Upper lobe of right lung (tissue), 1 donor: ENCODE data around the gene AUH. TPM values are rescaled to one million over a fixed set of nuclear protein-coding genes. Genes with fewer than 3 reads are reported as not detected.
A peak's percentile ranks its signal among the peaks of the same experiment; 100 is the strongest.

ENCODE experiments used
- ATAC-seq: fragments of 200-7000 bp; cut with Tn5 transposase; one replicate; pipeline ENCODE4 v1.9.1; 2020; ENCODE audit warnings: mild to moderate bottlenecking, moderate library complexity
- DNase-seq: peaks from one replicate; pipeline ENCODE4 v3.0.0-alpha.2; 2020
- H3K27ac ChIP-seq: fragments of 200-600 bp; one replicate; pipeline ENCODE4 v1.8.0; 2022
- H3K27me3 ChIP-seq: fragments of 200-600 bp; one replicate; pipeline ENCODE4 v1.8.0; 2022; ENCODE audit warnings: mild to moderate bottlenecking
- H3K36me3 ChIP-seq: fragments of 200-600 bp; one replicate; pipeline ENCODE4 v1.8.0; 2022
- H3K4me1 ChIP-seq: fragments of 200-600 bp; one replicate; pipeline ENCODE4 v1.8.0; 2022
- H3K4me3 ChIP-seq: fragments of 200-600 bp; one replicate; pipeline ENCODE4 v1.8.0; 2022; ENCODE audit warnings: mild to moderate bottlenecking
- H3K9me3 ChIP-seq: fragments of 200-600 bp; one replicate; pipeline ENCODE4 v1.8.0; 2022
- CTCF ChIP-seq: fragments of 200-600 bp; IDR thresholded peaks from one replicate; pipeline ENCODE4 v1.8.0; 2022; ENCODE audit warnings: antibody characterized with exemption
- intact Hi-C: fragments of 100-400 bp; cut with DNase I; formaldehyde crosslinking; loops from one replicate; pipeline ENCODE4 v1.11.0; 2022
- total RNA-seq: library from RNA; stranded (reverse); fragmentation: NEBNext Ultra II Directional; extraction: Animal tissue kit (Norgen Biotek cat#: 25700); gene quantifications from one replicate; pipeline ENCODE4 v1.2.1, GENCODE V29; 2021
- donor health status: DM: no; HTN: yes; CAD: no; lungs with severe emphysema.

The AUH gene
- total RNA-seq, 1 donor from 2014 or later: 18.6 TPM

GRCh38 chr9:91187311-91187964 lies 174.3 kb downstream of the AUH start:
- H3K27ac ChIP-seq: no peak overlapping the region
- ATAC-seq (no peak), DNase-seq (no peak)
- H3K27me3 ChIP-seq: no peaks in the 10 kb centered on the region
- no peak overlapping the region for H3K4me3 ChIP-seq
- no peak for TF ChIP-seq CTCF
- no peaks in the 10 kb centered on the region for H3K9me3 ChIP-seq
- H3K4me1 ChIP-seq: peaks cover 5% of the 10 kb centered on the region
- intact Hi-C loops: no loop called here
- H3K36me3 ChIP-seq: no peaks in the 10 kb centered on the region

- peak; percentile 11 for ATAC-seq
- Histone ChIP-seq H3K9me3 (no peaks in the 10 kb centered on the region), H3K36me3 (no peaks in the 10 kb centered on the region), H3K4me3 (no peak overlapping the region), H3K27me3 (no peaks in the 10 kb centered on the region), H3K27ac (no peak overlapping the region), H3K4me1 (no peaks in the 10 kb centered on the region)
- intact Hi-C loops: no loop called here
- DNase-seq: no peak
- no peak for TF ChIP-seq CTCF
Observed at GRCh38 chr9:91186632-91187108, 175.0 kb downstream of the AUH start.

GRCh38 chr9:91185193-91185886 lies 176.4 kb downstream of the AUH start:
- Histone ChIP-seq H3K9me3 (no peaks in the 10 kb centered on the region), H3K27me3 (no peaks in the 10 kb centered on the region), H3K36me3 (no peaks in the 10 kb centered on the region), H3K4me3 (no peak overlapping the region), H3K27ac (no peak overlapping the region), H3K4me1 (no peaks in the 10 kb centered on the region)
- ATAC-seq: no peak
- intact Hi-C loops: no loop called here
- TF ChIP-seq CTCF: no peak
- no peak for DNase-seq

DNA sequence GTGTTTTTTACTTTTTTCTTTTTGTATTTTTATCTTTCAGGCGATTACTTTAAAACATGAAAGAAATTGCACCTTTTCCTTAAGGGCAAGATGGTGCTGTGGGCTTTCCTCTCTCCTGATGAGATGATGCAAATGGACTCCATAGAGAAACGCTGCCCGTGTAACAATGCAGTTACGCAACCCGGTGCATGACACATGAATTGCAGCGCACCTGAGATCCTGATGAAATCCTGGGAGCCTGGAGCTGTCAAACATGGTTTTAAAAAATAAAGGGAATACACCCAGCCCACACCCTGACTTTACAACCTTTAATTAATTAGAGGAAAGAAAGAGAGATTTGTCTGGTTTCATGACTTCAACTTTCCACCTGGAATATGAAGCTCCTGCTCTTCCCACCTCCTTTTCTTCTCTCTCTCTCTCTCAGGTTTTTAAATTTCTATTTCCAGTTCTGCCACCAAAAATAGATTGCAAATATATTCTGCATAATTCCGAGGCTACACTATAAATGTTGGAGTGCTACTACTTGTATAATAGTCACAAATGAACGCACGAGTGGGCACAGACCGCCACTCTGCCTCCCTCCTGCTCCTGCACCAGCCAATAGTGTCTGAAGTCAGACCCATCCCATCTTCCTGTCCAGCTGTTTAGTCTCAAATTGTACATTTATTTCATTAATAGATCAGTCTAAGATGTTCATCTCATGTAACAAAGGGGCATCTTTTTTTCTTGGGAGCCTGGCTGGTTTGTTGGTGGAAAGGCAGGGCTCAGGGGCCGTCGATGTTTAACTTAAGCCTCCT lies 179.1 kb downstream of the AUH start:
- no peak for DNase-seq
- no peaks in the 10 kb centered on the region for H3K27me3 ChIP-seq
- H3K9me3 ChIP-seq: no peaks in the 10 kb centered on the region
- H3K4me3 ChIP-seq: no peak overlapping the region
- ATAC-seq: peak; percentile 31
- H3K36me3 ChIP-seq: no peaks in the 10 kb centered on the region
- TF ChIP-seq CTCF: no peak
- no peaks in the 10 kb centered on the region for H3K4me1 ChIP-seq
- intact Hi-C loops: no loop called here
- no peak overlapping the region for H3K27ac ChIP-seq

GRCh38 chr9:91181541-91181940 lies 180.2 kb downstream of the AUH start:
- no peaks in the 10 kb centered on the region for H3K36me3 ChIP-seq
- no peak for DNase-seq

More at GRCh38 chr9:91181541-91181940, 180.2 kb downstream of the AUH start:
- H3K9me3 ChIP-seq: no peaks in the 10 kb centered on the region
- no peak overlapping the region for H3K4me3 ChIP-seq
- H3K27me3 ChIP-seq: no peaks in the 10 kb centered on the region
- H3K27ac ChIP-seq: no peak overlapping the region
- intact Hi-C loops: no loop called here
- no peak for TF ChIP-seq CTCF
- ATAC-seq: no peak
- no peaks in the 10 kb centered on the region for H3K4me1 ChIP-seq
